Measurements from ENCODE around the gene INPPL1.

DNA sequence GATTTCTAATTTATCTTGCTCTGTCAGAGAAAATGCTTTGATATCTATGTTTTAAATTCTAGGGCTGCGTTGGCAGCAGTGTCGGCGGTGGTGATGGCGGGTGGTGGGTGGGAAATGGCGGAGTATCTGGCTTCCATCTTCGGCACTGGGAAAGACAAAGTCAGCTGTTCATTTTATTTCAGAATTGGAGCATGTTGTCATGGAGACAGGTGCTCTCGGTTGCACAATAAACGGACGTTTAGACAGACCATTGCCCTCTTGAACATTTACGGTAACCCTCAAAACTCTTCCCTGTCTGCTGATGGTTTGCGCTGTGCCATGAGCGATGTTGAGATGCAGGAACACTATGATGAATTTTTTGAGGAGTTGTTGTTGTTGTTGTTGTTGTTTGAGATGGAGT, 55.5 kb downstream of the INPPL1 start:
- TF ChIP-seq, protein P1, sequence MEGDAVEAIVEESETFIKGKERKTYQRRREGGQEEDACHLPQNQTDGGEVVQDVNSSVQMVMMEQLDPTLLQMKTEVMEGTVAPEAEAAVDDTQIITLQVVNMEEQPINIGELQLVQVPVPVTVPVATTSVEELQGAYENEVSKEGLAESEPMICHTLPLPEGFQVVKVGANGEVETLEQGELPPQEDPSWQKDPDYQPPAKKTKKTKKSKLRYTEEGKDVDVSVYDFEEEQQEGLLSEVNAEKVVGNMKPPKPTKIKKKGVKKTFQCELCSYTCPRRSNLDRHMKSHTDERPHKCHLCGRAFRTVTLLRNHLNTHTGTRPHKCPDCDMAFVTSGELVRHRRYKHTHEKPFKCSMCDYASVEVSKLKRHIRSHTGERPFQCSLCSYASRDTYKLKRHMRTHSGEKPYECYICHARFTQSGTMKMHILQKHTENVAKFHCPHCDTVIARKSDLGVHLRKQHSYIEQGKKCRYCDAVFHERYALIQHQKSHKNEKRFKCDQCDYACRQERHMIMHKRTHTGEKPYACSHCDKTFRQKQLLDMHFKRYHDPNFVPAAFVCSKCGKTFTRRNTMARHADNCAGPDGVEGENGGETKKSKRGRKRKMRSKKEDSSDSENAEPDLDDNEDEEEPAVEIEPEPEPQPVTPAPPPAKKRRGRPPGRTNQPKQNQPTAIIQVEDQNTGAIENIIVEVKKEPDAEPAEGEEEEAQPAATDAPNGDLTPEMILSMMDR (IDR thresholded peaks at IDR 0.05), result no peak
- no peak for TF ChIP-seq POLR2AphosphoS5 (IDR thresholded peaks at IDR 0.05)

All from suprapubic skin (tissue), 3 donors.